ENCODE results near the gene ALDH1A1.
"Not testable (repeated sequence)": the region's sequence is repeated elsewhere in the genome, so short reads cannot be mapped to it uniquely, and the experiment has no call there.

Gene ALDH1A1

GRCh38 chr9:72943844-72944462 lies 8.9 kb downstream of the ALDH1A1 start:
- DNase-seq (ENCODE audit: low spot score): no peak

GRCh38 chr9:72942451-72942850 lies 10.4 kb downstream of the ALDH1A1 start:
- no peak for DNase-seq (ENCODE audit: low spot score)

DNA sequence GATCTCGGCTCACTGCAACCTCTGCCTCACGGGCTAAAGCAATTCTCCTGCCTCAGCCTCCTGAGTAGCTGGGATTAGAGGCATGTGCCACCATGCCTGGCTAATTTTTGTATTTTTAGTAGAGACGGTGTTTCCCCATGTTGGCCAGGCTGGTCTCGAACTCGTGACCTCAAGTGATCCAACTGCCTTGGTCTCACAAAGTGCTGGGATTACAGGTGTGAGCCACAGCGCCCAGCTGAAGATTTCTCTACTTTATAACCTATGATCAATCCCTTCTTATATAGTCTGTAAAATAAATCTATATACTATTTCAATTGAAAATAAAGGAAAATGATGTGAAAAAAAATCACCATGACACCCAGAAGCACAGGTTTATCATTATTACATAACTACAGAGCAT lies 13.3 kb downstream of the ALDH1A1 start:
- DNase-seq (ENCODE audit: low spot score): not testable (repeated sequence)

DNA sequence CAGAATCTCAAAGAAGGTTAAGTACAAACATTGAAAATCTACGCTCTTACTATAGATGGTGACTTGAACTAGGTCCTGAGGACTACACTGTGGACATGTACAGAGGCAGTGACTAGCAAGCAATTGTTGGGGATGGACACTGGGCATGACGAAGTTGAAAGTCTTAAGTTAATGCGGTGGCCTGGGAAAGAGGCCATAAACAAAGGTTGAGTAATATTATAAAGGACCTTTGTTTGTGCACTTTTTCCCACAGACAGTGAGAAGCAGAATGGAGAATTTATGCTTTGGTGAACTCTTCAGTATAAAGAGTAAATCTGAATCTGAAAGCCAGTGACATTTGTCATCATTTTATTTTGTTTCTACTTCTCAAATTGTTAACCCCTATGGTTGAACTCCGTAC lies 15.3 kb downstream of the ALDH1A1 start:
- no peak for DNase-seq (ENCODE audit: low spot score)

- DNase-seq (ENCODE audit: low spot score): no peak
Observed at GRCh38 chr9:72936679-72937078, 16.2 kb downstream of the ALDH1A1 start.

GRCh38 chr9:72936266-72936665 lies 16.6 kb downstream of the ALDH1A1 start:
- no peak for DNase-seq (ENCODE audit: low spot score)

- DNase-seq (ENCODE audit: low spot score): no peak
Observed at GRCh38 chr9:72935595-72935994, 17.3 kb downstream of the ALDH1A1 start.

GRCh38 chr9:72933730-72934665 lies 18.9 kb downstream of the ALDH1A1 start:
- DNase-seq (ENCODE audit: low spot score): no peak

DNA sequence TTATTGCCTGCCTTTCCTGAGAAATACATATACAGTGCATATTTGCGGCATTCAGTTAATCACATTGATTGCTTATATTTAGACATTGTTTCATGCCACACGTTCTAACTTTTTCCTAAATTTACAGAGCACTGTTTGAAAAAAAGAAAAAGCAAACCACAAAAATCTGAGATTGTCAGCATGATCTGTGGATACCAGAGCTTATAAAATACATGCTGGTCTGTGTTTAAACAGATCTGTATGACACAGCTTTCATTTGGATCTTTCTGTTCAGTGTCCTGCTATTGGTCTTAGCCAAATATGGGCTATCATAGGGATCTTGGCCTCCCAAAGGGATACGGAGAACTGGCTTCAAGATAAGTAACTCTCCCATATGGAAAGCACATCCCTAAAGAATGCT lies 20.2 kb downstream of the ALDH1A1 start:
- DNase-seq (ENCODE audit: low spot score): peak; percentile 27

DNA sequence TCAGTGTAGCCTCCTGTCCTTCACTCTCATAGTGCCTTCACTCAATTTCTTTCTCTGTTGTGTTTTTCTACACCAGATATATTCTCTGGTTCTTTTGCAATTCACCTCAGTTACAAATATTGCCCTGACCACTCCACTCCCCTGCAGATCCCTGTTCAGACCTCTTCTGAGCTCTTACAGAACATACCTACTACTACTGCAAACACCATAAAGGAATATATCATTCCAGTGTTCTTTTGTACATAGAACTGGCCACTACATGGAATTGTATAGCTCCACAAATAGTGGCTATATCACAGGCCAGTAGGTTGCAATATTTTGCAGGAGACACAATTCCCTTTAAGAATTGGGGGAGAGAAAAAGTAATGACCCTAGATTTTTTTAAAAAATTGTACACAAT lies 21.0 kb downstream of the ALDH1A1 start:
- DNase-seq (ENCODE audit: low spot score): no peak

GRCh38 chr9:72931437-72931836 lies 21.4 kb downstream of the ALDH1A1 start:
- peak; percentile 21 for DNase-seq (ENCODE audit: low spot score)

DNA sequence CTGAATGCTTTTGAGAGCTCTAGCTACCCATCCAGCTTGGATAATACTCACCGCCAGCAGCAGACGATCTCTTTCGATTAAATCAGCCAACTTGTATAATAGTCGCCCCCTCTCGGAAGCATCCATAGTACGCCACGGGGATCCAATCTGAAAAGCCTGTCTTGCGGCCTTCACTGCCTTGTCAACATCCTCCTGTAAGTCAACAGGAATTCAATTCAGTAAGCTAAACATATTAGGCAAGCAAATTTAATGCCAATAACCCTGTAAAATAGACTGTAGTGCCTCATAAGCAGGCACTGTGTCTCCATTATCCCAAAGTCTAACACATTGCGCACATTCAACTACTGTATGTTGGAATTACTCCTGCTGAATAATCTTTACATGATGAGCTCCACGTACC lies 22.0 kb downstream of the ALDH1A1 start:
- DNase-seq (ENCODE audit: low spot score): no peak

DNA sequence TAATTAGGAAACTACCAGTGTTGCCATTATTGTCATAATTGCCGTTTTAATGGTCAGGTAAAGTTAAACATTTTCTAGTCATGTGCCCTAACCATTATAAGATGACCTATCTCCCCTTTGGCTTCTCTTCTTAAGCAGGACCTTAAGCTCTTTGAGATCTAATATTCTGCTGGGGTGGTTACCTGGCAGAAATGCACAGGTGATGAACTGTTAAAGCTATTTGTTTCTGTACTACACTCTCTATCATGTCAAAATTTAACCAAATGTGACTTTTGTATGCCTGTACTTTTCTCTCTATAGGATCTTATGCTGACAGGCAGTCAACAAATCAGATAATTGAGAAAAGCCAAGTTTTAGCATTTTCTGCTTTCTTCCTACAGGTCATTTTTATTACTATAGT lies 23.3 kb downstream of the ALDH1A1 start:
- DNase-seq (ENCODE audit: low spot score): no peak

GRCh38 chr9:72928042-72928507 lies 24.8 kb downstream of the ALDH1A1 start:
- no peak for DNase-seq (ENCODE audit: low spot score)

DNA sequence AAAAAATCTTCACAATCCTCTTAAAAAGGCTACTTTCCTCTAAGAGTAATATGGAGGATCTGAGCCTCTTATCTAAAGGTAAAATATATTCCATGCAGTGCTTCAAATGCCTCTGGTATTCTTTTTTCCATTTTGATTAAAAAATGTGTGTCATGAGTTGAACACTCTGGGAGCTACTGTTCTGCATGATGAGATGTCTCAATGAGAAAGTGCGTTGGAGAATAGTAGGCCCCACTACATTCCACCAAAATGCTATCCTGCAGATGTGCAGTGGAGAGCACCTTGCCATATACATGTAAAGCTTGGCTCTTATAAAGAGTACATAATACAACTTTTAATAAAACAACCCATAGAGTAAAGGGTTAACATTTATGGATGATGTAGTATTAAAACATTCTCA lies 26.3 kb downstream of the ALDH1A1 start:
- DNase-seq (ENCODE audit: low spot score): no peak

- no peak for DNase-seq (ENCODE audit: low spot score)
Observed at GRCh38 chr9:72925891-72926290, 27.0 kb downstream of the ALDH1A1 start.

GRCh38 chr9:72925126-72925789 lies 27.6 kb downstream of the ALDH1A1 start:
- DNase-seq (ENCODE audit: low spot score): no peak

DNA sequence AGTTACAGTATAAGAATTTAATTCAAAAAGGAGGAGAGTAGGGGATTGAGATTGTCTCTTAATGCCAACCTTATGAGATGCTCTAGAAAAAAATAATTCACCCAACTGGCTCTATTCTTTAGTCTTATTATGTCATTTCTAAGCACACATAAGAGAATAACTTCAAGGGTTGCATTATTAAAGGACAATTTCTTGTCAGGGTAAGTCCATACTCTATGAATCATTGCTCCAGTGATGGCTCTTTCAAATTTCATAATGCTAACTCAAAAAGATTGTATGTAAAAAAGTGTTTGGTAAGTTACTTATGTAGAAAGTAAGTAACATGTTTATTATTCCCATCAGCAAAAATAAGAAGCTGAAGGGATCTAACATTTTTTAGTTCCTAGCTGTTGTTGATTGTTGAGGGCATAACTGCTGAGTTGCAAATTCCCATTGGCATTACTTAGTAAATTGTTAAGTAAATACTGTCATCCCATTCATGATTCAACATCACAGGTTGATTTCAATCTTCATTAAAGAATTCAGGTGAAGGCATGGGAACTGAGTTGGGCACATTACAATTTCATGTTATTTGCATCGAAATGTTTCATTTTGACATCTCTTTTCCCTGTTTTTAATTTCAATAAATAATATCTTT lies 28.6 kb downstream of the ALDH1A1 start:
- no peak for DNase-seq (ENCODE audit: low spot score)

DNA sequence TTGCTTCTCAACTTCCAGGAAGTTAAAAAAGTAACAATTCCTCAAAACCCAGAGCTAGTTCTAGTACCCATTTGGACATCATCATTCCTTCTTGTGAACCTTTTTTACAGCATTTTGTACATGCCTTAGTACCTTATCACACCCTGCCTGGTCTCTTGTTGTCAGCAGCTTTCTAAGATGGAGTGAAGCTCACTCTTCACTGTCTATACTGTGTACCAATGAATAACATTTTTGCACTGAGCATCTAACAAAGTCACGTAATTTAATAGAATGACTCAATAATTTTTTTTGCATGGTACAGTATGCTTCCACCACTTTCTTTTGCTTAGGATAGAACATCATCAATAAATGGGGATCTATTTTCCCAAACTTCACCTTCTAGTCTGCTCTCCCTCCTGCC lies 29.8 kb downstream of the ALDH1A1 start:
- no peak for DNase-seq (ENCODE audit: low spot score)

DNA sequence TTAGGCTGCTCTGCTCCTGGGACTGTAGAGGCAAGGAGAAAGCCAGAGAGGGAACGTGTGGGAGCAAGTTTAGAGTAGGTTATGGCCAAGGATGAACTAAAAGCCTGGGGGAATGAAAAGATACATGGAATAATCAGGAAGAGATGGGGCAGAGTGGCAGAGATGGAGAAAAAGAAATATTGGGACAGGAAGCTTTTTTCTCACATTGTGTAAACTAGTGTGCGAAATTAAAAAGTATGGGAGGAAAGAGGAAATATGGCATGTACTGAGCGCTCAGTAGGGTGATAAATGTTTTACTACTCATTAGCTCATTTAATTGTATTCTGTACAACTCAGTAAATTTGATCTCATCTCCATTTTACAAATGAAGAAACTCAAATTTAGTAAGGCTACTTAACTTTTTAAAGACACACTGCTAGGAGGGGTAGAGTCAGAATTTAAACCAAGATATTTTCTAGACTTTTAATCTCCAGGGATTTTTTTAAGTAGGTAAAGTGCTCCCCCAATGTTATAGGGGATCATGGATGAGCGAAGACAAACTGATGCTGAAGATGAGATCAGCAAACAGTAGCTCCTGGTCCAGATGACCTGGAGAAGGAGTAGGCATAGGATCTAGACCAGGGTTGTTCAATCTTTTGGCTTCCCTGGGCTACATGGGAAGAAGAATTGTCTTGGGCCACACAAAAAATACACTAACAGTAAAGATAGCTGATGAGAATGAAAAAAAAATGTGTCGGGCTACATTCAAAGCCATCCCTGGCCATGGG lies 30.8 kb downstream of the ALDH1A1 start:
- DNase-seq (ENCODE audit: low spot score): no peak

- no peak for DNase-seq (ENCODE audit: low spot score)
Observed at GRCh38 chr9:72919246-72919945, 33.5 kb downstream of the ALDH1A1 start.
